Diencephalon (tissue), 1 donor: ENCODE measurements around the gene COA4. TPM values are rescaled to one million over a fixed set of nuclear protein-coding genes. Genes with fewer than 3 reads are reported as not detected.

Source experiments
- total RNA-seq: library from RNA; depleted of rRNA; stranded (reverse); fragments of >200 nt; gene quantifications from one replicate; pipeline ENCODE4 v1.2.3, GENCODE V29; 2014

Gene COA4
- total RNA-seq = 26.1 TPM

DNA sequence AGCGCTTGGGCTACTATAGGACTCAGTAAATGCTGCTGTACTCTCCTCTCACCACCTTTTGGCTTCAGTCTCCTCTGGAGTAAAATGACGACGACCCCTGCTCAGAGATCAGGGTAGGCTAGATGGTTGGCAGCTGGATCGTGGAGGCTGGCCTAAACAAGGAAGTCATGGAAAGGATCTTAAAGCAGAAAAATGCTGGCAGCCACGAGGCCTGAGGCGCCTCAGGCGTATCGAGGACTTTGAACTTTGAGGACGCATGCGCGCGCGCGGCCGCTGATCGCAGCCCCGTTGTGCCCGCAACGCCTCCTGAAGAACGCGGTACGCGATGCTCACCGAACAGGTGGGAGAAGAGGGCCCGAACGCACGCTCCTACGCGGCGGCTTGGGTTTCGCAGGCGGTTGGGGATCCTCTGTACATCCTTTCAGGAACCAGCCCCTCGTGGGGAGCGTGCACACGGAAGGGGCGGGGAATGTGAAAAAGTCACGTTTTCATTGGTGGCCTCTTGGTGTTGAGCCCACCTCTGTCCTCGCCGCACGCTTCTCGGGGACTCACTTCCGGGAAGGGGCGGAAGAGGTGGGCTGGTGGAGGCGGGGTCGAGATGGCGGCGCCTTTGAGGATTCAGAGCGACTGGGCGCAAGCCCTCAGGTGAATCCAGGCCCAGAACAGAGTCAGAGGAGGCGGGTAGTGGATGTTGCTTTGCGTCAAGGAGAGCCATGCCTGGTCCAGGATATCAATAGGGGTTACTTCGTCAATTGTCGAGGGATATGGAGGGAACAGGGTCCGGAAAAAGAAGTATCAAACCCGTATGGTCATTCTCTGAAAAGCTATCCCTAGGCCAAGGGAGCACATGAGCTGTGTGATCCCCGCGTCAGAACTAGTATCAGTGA is at the start of gene COA4, which contains the start of gene PAAF1:
TSS of gene COA4 (minus strand) at position 423 of the 887 bp plus-strand sequence. CDS start 3,468 bp downstream, outside the sequence.
TSS of gene PAAF1 (plus strand) at position 576 of the 887 bp plus-strand sequence. CDS start at position 599, 23 bp downstream.

Other genes with a start within 250 kb of the COA4 start
- 29.5 TPM for gene PLEKHB1, start 230.3 kb downstream of the COA4 start, total RNA-seq
- 337 TPM for gene RAB6A, start 115.8 kb downstream of the COA4 start, total RNA-seq
- gene MRPL48, start 89.0 kb downstream of the COA4 start, total RNA-seq = 38.3 TPM
- gene PAAF1, start 153 bp upstream of the COA4 start, total RNA-seq = 23.1 TPM
- 0.23 TPM for gene DNAJB13, start 74.2 kb upstream of the COA4 start, total RNA-seq
- 8.8 TPM for gene UCP2, start 106.0 kb upstream of the COA4 start, total RNA-seq
- gene UCP3, start 132.2 kb upstream of the COA4 start, total RNA-seq = 1.8 TPM